GM18505 (cell line): Measurements from ENCODE around the gene ARID3A.
A peak's percentile ranks its signal among the peaks of the same experiment; 100 is the strongest.
"Not testable (repeated sequence)": the region's sequence is repeated elsewhere in the genome, so short reads cannot be mapped to it uniquely, and the experiment has no call there.

Experiments
- ATAC-seq: cut with Tn5 transposase; IDR thresholded peaks from one replicate; pipeline ENCODE4 v1.9.1; 2021; ENCODE audit not compliant: unreplicated experiment
- POLR2A ChIP-seq: IDR thresholded peaks from 4 replicates; pipeline ENCODE4 v1.6.1; 2011; ENCODE audit warnings: borderline replicate concordance; ENCODE audit not compliant: insufficient read depth, insufficient read length; ENCODE audit errors: extremely low read depth

Gene ARID3A

DNA sequence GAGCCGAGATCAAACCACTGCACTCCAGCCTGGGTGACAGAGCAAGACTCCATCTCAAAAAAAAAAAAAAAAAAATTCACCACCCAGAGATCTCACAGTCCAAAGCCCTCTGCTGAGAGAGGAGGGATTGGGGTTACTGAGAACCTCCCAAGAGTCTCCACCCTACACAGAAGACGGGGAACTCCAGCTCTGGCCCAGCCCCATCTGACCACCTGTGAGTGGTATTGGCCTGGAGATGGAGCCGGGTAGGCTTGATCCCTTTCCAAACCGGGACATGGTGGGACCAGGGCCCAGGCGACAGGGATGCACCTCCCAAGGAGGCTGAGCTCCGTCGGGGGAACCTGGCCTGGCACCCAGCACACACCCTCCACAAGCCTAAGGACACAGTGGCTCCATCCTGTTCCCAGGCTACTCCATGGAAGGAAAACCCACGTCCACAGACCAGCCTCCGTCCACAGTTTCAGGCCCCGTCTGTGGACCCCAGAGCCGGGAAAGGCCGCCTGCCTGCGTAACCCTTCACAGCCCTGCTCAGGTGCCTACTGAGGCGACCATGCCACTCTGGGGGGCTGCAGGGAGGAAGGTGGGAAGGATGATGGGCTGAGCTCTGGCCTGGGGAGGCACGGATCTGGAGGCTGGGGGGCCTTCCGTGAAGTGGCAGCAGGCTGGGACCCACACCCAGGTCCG, 93.2 kb downstream of the ARID3A start:
- no peak for TF ChIP-seq POLR2A
- no peak for ATAC-seq

GRCh38 chr19:1019616-1019961, 93.8 kb downstream of the ARID3A start:
- TF ChIP-seq POLR2A: no peak
- ATAC-seq: no peak

DNA sequence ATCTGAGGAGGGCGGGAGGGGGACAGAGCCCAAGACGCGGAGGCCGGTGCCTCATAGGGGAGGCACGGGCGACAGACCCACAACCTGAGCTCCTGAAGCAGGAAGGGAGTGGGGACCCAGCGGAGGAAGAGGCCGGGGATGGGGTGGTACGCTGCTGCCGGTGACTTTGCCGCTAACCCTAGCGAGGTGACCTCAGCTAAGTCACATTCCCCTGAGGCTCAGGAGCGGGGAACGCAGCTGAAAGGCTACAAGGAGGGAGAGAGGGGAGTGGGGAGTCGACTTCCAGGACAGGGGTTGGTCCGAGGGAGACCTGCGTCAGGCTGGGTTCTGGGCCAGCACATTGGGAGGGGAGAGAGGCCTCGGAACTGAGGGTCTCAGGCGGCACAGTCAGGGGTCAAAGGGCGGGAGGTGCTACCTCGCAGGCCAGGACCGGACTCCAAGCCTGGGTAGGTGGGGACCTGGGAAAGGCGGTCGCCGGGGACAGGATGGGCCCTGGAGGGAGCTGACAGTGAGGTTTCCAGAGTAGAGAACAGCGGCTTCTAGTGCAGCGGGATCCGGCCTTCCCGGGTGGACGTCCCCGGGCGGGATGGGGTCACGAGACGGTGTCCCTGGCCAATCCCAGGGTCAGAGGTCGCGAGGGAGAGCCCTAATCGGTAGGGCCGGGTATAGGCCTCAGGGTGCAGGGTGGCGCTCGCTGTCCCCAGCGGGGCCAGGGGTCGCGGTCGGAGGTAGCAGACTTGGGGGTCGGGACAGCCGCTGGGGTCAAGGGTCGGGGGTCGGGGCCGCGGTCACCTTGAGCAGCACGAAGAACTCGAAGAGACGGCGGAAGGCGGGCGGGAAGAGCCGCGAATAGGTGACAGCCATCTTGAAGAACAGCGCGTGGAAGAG, 94.4 kb downstream of the ARID3A start:
- no peak for TF ChIP-seq POLR2A
- ATAC-seq: no peak

GRCh38 chr19:1020868-1021425, 95.1 kb downstream of the ARID3A start, which contains the start of gene TMEM259:
Gene TMEM259 (minus strand): TSS chr19:1021123. CDS start chr19:1020996, 127 bp downstream.
- peak; percentile 76 for ATAC-seq
- TF ChIP-seq POLR2A: peak; percentile 69

GRCh38 chr19:1023883-1024188, 98.0 kb downstream of the ARID3A start:
- ATAC-seq: not testable (repeated sequence)

DNA sequence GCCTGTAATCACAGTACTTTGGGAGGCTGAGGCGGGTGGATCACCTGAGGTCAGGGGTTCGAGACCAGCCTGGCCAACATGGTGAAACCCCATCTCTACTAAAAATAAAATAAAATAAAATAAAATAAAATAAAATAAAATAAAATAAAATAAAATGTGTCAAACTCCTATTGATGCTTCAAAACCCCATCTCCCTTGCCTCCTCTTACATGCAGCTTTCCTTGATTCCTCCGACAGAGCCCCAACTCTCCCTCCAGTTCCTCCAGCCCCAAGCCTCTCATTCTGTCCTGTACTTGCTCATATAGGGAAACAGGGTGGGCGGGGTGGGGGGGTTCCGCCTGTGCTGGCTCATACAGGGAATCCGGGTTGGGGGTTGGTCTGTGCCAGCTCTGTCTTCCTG, 99.2 kb downstream of the ARID3A start:
- ATAC-seq: not testable (repeated sequence)
